Right renal pelvis (tissue), 4 donors: ENCODE data around the gene NOC2L. TPM values are rescaled to one million over a fixed set of nuclear protein-coding genes. Genes with fewer than 3 reads are reported as not detected.
A peak's percentile ranks its signal among the peaks of the same experiment; 100 is the strongest.

Experiments
- DNase-seq, 4 donors: peaks; one replicate each; pipeline ENCODE4 v3.0.0-alpha.2; 2013; ENCODE audit warnings: low read depth in 4 of 4, low spot score in 3 of 4, missing footprints in 1 of 4
- polyA plus RNA-seq, 4 donors: library from polyadenylated mRNA; unstranded; fragments of 120-200 nt; gene quantifications; one replicate each; pipeline ENCODE4 v1.2.1, GENCODE V29; 2013; ENCODE audit not compliant: insufficient read length in 4 of 4

The NOC2L gene
- polyA plus RNA-seq, 4 donors = 53.1 to 65.2 (median 57.0) TPM

DNA sequence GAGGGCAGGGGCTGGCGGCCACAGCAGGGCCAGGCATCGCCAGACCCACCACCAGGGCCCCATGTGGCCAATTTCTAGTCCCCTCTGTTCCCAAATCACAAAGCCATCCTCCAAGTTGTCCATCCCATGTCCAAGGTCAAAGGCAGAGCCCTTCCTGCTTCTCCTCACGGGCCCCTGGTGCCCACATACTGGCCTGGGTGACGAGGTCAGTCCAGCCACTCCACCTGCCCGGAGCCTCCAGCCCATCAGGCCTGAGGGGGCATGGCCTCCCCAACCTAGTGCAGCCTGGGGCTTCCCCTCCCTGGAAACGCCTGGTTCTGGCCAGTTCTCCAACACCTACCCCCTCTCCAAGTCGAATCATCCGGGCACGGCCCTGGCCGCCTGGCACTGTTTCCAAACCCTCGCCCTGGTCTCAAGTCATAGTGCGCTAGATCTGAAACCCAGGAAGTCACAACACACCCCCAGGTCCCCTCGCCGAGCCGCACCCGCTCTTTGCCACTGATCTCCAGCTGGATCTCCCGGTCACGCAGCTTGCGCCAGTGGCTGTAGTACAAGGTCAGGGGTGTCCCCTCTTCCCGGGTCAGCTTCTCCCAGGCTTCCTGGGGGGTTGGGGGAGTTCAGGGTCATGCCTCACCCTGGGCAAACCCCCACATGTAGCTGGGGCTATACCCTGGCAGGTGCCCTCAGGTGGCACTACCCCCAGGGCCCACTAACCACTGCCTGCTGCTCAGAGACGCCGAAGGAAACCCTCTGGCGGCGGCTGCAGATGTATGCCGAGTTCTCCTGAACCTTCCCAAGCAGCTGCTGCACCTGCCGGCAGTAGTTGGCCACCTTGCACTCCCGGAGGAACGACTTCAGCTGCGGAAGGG lies 13.1 kb downstream of the NOC2L start:
- no peak for DNase-seq

DNA sequence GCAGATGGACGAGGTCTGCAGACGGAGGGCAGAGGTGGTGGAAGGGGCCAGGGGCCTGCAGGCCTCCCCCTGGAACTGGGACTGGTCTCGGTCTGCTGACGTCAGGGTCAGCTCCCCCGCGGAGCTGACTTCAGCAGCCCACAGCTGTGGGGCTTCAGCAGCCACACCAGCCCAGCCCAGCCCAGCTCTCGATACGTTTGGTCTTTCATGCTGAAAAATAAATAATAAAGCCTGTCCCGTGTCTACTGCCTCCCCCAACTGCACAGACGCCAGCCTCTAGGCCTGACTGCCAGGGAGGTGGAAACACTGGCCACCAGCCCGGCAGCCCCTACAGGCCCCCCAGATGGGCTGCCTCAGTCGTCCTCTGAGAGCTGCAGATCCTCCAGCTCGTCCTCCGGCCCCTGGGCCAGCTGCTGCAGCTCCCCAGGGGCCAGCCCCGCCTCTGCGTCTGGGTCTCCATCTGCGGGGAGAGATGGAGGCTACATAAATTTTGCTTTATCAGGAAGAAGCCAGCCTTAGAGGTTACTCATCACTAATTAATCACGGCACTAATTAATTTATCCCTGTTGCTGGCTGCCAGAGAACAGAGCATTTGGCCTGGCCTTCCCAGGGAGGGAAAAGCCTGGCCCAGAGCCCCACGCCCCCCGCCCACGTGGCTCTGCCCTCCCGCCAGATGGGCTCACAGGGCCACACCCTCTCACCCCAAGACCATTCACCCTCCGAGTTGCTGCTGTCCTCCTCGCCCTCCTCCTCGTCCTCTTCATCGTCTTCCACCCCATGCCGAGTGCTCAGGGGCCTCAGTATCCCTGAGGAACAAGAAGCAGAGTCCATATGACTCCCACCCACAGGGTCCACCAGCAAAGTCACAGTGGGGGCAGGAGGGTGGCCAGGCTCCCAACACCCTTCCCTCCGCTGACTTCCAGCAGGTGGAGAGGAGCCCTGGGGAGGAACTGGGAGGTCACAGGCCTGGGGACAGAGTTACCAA lies 14.4 kb downstream of the NOC2L start:
- peak in 3 of 4 donors; percentile 77 to 83 (median 82) for DNase-seq

GRCh38 chr1:943545-944340 lies 15.3 kb downstream of the NOC2L start:
- no peak for DNase-seq

DNA sequence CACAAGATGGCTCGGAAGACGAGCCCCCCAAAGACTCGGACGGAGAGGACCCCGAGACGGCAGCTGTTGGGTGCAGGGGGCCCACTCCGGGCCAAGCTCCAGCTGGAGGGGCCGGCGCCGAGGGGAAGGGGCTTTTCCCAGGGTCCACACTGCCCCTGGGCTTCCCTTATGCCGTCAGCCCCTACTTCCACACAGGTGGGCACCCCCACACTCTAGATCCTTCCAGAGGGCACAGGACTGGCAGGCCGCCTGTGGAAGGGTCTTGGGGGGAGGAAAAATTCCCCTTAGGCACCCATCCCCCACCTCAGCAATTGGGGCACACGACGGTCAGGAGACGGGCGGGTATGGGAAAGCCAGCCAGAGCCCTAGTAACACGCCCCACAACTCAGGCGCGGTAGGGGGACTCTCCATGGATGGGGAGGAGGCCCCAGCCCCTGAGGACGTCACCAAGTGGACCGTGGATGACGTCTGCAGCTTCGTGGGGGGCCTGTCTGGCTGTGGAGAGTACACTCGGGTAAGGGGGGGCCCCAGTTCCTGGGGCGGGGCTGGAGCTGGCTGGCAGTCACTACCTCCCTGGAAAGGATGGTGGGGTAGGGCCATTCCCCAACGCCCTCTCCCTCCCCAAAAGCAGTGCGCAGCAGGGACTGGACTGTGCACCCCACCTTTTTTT lies 16.1 kb downstream of the NOC2L start:
- DNase-seq = no peak

DNA sequence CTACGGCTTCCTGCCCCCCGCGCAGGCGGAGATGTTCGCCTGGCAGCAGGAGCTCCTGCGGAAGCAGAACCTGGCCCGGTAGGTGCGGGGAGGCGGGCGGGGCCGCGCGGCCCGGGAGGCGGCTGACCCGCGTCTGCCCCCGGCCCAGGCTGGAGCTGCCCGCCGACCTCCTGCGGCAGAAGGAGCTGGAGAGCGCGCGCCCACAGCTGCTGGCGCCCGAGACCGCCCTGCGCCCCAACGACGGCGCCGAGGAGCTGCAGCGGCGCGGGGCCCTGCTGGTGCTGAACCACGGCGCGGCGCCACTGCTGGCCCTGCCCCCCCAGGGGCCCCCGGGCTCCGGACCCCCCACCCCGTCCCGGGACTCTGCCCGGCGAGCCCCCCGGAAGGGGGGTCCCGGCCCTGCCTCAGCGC lies 16.6 kb downstream of the NOC2L start:
- DNase-seq = no peak

DNA sequence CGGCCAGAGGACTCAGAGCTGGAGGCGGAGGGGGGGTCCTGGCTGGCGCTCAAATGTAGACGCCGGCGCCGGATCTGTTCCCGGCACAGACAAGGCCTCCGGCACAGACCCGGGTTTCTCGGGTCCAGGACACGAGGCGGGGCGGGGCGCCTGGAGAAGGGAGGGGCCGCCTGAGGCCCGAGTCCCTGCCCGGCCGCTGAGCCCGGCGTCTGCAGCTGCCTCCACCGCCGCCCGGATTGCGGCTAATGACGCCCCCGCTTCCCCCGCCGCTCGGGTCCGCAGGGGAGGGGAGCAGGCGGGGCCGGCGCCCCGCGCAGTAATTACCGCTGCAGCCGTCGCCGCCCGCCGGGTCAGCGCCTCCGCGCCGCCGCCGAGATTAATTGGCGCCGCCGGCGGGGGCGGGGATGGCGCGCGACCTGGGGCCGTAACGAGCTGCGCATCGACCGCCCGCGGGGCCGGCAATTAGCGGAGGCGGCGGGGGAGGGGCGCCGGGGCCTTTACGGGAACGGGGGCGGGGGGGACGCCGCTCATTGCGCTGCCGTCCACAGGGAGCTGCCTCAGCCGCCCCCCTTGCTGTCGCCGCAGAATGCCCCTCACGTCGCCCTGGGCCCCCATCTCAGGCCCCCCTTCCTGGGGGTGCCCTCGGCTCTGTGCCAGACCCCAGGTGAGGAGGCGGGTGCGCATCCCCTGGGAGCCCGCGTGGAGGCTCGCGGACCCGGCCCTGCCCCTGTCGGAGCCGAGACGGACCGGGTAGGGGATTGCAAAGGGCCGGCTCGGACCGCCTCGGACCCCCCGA lies 17.3 kb downstream of the NOC2L start:
- DNase-seq = peak in 3 of 4 donors; percentile 74 to 79 (median 75)

GRCh38 chr1:941015-941587 lies 18.0 kb downstream of the NOC2L start:
- DNase-seq = no peak

GRCh38 chr1:940107-941014 lies 18.7 kb downstream of the NOC2L start:
- DNase-seq = peak in 2 of 4 donors; percentile 81 to 84

DNA sequence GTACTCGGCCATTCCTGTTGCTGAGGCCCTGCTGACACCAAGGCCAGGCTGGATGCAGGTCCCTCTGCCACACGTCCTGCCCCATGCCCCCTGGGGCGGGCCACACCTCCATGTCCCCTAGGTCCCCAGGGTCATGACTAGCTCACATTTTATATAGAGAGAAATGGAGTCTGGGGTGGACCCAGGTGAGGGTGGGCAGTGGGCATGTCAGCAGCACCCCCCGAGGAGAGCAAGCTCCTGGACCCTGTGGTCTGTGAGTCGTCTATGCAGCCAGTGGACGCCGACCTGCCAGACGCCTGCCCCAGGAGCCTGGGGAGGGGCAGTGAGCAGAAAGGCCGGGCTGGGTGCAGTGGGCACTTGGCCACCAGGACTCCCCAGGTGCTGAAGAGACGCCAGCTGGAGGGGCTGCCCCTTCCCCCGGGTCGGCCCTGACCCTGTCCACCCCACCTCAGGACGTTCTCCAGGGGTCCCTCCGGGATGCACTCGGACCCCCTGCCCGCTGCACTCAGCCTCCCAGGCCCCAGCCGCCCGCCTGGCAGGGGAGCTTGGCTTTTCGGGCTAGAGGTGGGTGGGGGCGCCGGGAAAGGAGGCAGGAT lies 19.4 kb downstream of the NOC2L start:
- no peak for DNase-seq

GRCh38 chr1:938711-939489 lies 20.2 kb downstream of the NOC2L start:
- no peak for DNase-seq

- no peak for DNase-seq
These were observed 20.9 kb downstream of the NOC2L start for GRCh38 chr1:938088-938683.

DNA sequence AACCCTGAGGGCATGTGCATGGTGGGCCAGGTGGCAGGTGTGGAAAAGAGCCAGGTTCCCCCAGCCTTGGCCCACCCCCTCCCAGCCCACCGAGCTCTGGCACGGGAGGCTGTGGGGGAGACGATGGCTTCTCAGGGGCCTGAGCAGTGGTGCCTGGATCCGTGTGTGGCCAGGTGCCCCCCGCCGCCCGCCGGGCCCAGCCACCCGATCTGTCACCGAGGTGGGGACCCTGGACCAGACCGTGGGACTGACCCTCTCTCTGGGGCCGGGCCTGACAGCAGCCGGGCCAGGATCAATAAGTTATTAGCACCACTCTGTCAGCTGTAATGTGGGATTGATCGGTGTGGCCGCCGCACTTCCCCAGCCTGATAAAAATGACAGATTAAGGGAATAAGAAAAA lies 21.5 kb downstream of the NOC2L start:
- no peak for DNase-seq

DNA sequence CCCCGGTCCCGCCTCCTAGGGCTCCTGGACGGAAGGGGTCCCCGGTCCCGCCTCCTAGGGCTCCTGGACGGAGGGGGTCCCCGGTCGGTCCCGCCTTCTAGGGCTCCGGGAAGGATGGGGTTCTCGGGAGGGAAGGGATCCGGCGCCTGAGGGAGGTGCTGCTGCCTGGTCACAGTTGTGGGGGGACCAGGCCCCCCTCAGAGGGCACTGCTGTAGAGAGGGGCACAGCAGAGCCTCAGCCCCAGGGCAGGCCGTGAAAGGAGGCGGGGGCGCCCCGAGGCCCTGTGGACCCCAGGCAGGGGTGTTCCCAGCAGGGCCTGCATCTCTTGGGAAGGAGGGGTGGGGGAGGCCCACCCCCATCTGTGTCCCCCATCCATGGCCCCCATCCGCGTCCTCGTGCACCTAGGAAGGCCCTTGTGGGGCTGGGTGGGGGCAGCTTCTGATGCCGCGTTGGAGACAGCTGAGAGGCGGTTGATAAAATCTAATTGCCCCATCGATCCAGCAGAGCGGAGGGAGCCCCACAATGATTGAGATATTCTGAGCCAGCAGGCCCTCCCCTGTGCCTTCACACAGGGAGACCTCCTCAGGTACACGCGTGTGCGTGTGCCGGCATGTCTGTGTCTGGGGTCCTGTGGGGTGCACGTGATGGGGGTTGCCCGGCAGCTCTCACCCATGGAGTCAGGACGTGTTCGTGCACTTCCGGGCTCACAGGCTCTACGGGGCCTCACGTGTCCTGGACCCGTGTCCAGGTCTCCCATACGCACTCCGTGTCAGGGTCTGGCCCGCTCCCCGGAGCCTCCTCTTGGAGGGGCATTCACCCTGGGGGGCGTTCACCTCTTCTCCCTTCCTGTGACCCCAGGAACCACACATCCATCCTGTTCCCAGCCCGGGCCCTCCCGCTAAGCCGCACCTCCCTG lies 22.4 kb downstream of the NOC2L start:
- DNase-seq = no peak

- DNase-seq = no peak
These were observed 23.3 kb downstream of the NOC2L start for GRCh38 chr1:935751-936231.
